Endodermal cell (in vitro differentiated cells): ENCODE data around the gene FAM50B. TPM values are rescaled to one million over a fixed set of nuclear protein-coding genes. Genes with fewer than 3 reads are reported as not detected.

Source experiments
- DNase-seq: peaks from one replicate; pipeline ENCODE4 v3.0.0-alpha.2; 2017
- H3K27ac ChIP-seq: 2 replicates; pipeline ENCODE4 v1.5.1; 2013; ENCODE audit warnings: mild to moderate bottlenecking, low read depth, low read length, moderate library complexity
- H3K27me3 ChIP-seq: 2 replicates; pipeline ENCODE4 v1.6.1; 2013; ENCODE audit warnings: mild to moderate bottlenecking, low read length, moderate library complexity; ENCODE audit not compliant: insufficient read depth, control insufficient read depth, poor library complexity, severe bottlenecking
- H3K36me3 ChIP-seq: 2 replicates; pipeline ENCODE4 v1.7.0; 2013; ENCODE audit warnings: mild to moderate bottlenecking, low read length, moderate library complexity; ENCODE audit not compliant: control insufficient read depth, insufficient read depth
- H3K4me1 ChIP-seq: one replicate; pipeline ENCODE4 v1.7.0; 2013; ENCODE audit warnings: low read length; ENCODE audit not compliant: control insufficient read depth, insufficient read depth
- H3K4me3 ChIP-seq: 2 replicates; pipeline ENCODE4 v1.5.1; 2013; ENCODE audit warnings: mild to moderate bottlenecking, low read length, moderate library complexity
- H3K9ac ChIP-seq: 2 replicates; pipeline ENCODE4 v1.6.1; 2013; ENCODE audit warnings: mild to moderate bottlenecking, low read length, moderate library complexity; ENCODE audit not compliant: poor library complexity, severe bottlenecking; ENCODE audit errors: extremely low read depth
- H3K9me3 ChIP-seq: 2 replicates; pipeline ENCODE4 v1.6.1; 2013; ENCODE audit warnings: mild to moderate bottlenecking, low read length, moderate library complexity; ENCODE audit not compliant: control insufficient read depth
- H3K27ac Mint-ChIP-seq: 2 replicates; pipeline ENCODE4 v1.8.0; 2020; ENCODE audit warnings: mixed read lengths
- H3K27me3 Mint-ChIP-seq: 2 replicates; pipeline ENCODE4 v1.8.0; 2021; ENCODE audit warnings: mild to moderate bottlenecking, mixed read lengths; ENCODE audit not compliant: insufficient read depth
- H3K36me3 Mint-ChIP-seq: 2 replicates; pipeline ENCODE4 v1.8.0; 2020; ENCODE audit warnings: low read depth, mixed read lengths
- H3K4me1 Mint-ChIP-seq: 2 replicates; pipeline ENCODE4 v1.8.0; 2020; ENCODE audit warnings: mixed read lengths
- H3K4me3 Mint-ChIP-seq: 2 replicates; pipeline ENCODE4 v1.8.0; 2020; ENCODE audit warnings: mild to moderate bottlenecking, moderate library complexity, mixed read lengths
- H3K9me3 Mint-ChIP-seq: 2 replicates; pipeline ENCODE4 v1.8.0; 2020; ENCODE audit warnings: mild to moderate bottlenecking, mixed read lengths
- CTCF ChIP-seq: fragments of 200-600 bp; sonication (generic); conservative IDR thresholded peaks from 2 replicates; pipeline ENCODE4 v1.5.0; 2021; ENCODE audit warnings: antibody characterized with exemption, mild to moderate bottlenecking
- WGBS, 2 experiments: methylation state at CpG; one replicate each; pipeline versions ENCODE4 v1.1.5 to v1.1.7; 2013; ENCODE audit warnings: missing lambda C conversion rate in 2 of 2, mixed read lengths in 1 of 2; ENCODE audit not compliant: insufficient coverage in 1 of 2, insufficient read length in 1 of 2; 5-methylcytosine and 5-hydroxymethylcytosine counted together
- total RNA-seq, 2 donors: library from RNA; stranded (reverse); fragmentation: NEBNext Ultra II Directional in 1 of 2; extraction: Animal tissue kit (Norgen Biotek cat#: 25700) in 1 of 2; gene quantifications; 2 replicates in 1 of 2; 3 replicates in 1 of 2; pipeline ENCODE4 v1.2.1, GENCODE V29; 2021

Gene FAM50B
- total RNA-seq, 2 donors from 2014 or later, result 2.8 to 3.7 TPM

GRCh38 chr6:3891883-3892282 lies 42.7 kb downstream of the FAM50B start:
- Histone ChIP-seq H3K4me1 (peaks cover 9% of the 10 kb centered on the region), H3K9me3 (no peaks in the 10 kb centered on the region), H3K9ac (no peak overlapping the region), H3K27me3 (no peaks in the 10 kb centered on the region), H3K36me3 (no peaks in the 10 kb centered on the region), H3K4me3 (no peak overlapping the region), H3K27ac (no peak overlapping the region)
- H3K4me1 Mint-ChIP-seq, result peaks cover 34% of the 10 kb centered on the region
- H3K36me3 Mint-ChIP-seq, result no peaks in the 10 kb centered on the region
- 96 to 97% methylated on average over 3 of the region's 3 CpGs for WGBS, 2 experiments
- H3K27me3 Mint-ChIP-seq, result no peaks in the 10 kb centered on the region
- no peak for TF ChIP-seq CTCF
- no peak overlapping the region for H3K4me3 Mint-ChIP-seq
- H3K9me3 Mint-ChIP-seq, result peaks cover 4% of the 10 kb centered on the region
- no peak for DNase-seq
- no peak overlapping the region for H3K27ac Mint-ChIP-seq

- peaks cover 9% of the 10 kb centered on the region for H3K4me1 ChIP-seq
- Mint-ChIP-seq H3K27me3 (no peaks in the 10 kb centered on the region), H3K36me3 (no peaks in the 10 kb centered on the region), H3K4me3 (no peak overlapping the region), H3K4me1 (peaks cover 34% of the 10 kb centered on the region), H3K27ac (no peak overlapping the region), H3K9me3 (peaks cover 4% of the 10 kb centered on the region)
- no peaks in the 10 kb centered on the region for H3K36me3 ChIP-seq
- no peak overlapping the region for H3K27ac ChIP-seq
- no peaks in the 10 kb centered on the region for H3K27me3 ChIP-seq
- no peak overlapping the region for H3K4me3 ChIP-seq
- no peak for TF ChIP-seq CTCF
- DNase-seq, result no peak
- H3K9ac ChIP-seq, result no peak overlapping the region
- WGBS, 2 experiments, result 88 to 91% methylated on average over 5 to 6 of the region's 6 CpGs
- H3K9me3 ChIP-seq, result no peaks in the 10 kb centered on the region
Observed at GRCh38 chr6:3892603-3893002, 43.4 kb downstream of the FAM50B start.

- H3K36me3 Mint-ChIP-seq, result no peaks in the 10 kb centered on the region
- no peak overlapping the region for H3K4me3 ChIP-seq
- no peak overlapping the region for H3K9ac ChIP-seq
- no peaks in the 10 kb centered on the region for H3K27me3 ChIP-seq
- H3K4me1 ChIP-seq, result peaks cover 9% of the 10 kb centered on the region
- TF ChIP-seq CTCF, result no peak
- H3K4me3 Mint-ChIP-seq, result no peak overlapping the region
- H3K9me3 ChIP-seq, result no peaks in the 10 kb centered on the region
- peaks cover 34% of the 10 kb centered on the region for H3K4me1 Mint-ChIP-seq
- 92 to 95% methylated on average over 10 of the region's 10 CpGs for WGBS, 2 experiments
- H3K27ac Mint-ChIP-seq, result no peak overlapping the region
- no peak overlapping the region for H3K27ac ChIP-seq
- no peak for DNase-seq
- peaks cover 6% of the 10 kb centered on the region for H3K9me3 Mint-ChIP-seq
- H3K36me3 ChIP-seq, result no peaks in the 10 kb centered on the region
- no peaks in the 10 kb centered on the region for H3K27me3 Mint-ChIP-seq
Observed at GRCh38 chr6:3893487-3893886, 44.3 kb downstream of the FAM50B start.
